ENCODE measurements around the gene MYL6. TPM values are rescaled to one million over a fixed set of nuclear protein-coding genes. Genes with fewer than 3 reads are reported as not detected.
"Not testable (repeated sequence)": the region's sequence is repeated elsewhere in the genome, so short reads cannot be mapped to it uniquely, and the experiment has no call there.

The MYL6 gene
- total RNA-seq, 1 donor from 2014 or later, result 859 TPM

- Histone ChIP-seq H3K27me3 (ENCODE audit: control insufficient read depth in 3 of 3, insufficient read depth in 3 of 3, low read length in 3 of 3) (no peaks in the 10 kb centered on the region), H3K4me3 (ENCODE audit: low read length in 3 of 3) (peak overlapping the region; percentile 73 to 81 (median 80)), H3K9me3 (ENCODE audit: control insufficient read depth in 3 of 3, low read length in 3 of 3) (no peaks in the 10 kb centered on the region), H3K27ac (ENCODE audit: low read depth, low read length) (peak overlapping the region; percentile 59), H3K36me3 (ENCODE audit: control insufficient read depth in 3 of 3, insufficient read depth in 3 of 3, low read length in 3 of 3) (peaks cover 21 to 25% (median 24%) of the 10 kb centered on the region in 3 donors), H3K4me1 (ENCODE audit: control insufficient read depth in 3 of 3, insufficient read depth in 3 of 3, low read length in 3 of 3) (peaks cover 16 to 23% (median 17%) of the 10 kb centered on the region in 3 donors), H3K9ac (ENCODE audit: low read depth in 1 of 3, low read length in 3 of 3) (peak overlapping the region; percentile 79 to 85 (median 81))
Measured at GRCh38 chr12:56188778-56189098, 30.6 kb downstream of the MYL6 start.

- peak within 1 kb of the TSS; percentile 82 to 91 (median 83) for H3K9ac ChIP-seq (ENCODE audit: low read depth in 1 of 3, low read length in 3 of 3)
- H3K4me1 ChIP-seq (ENCODE audit: control insufficient read depth in 3 of 3, insufficient read depth in 3 of 3, low read length in 3 of 3), result peaks cover 16 to 23% (median 17%) of the 10 kb centered on the region in 3 donors
- peak within 1 kb of the TSS; percentile 88 for H3K27ac ChIP-seq (ENCODE audit: low read depth, low read length)
- H3K27me3 ChIP-seq (ENCODE audit: control insufficient read depth in 3 of 3, insufficient read depth in 3 of 3, low read length in 3 of 3), result no peaks in the 10 kb centered on the region
- no peaks in the 10 kb centered on the region for H3K9me3 ChIP-seq (ENCODE audit: control insufficient read depth in 3 of 3, low read length in 3 of 3)
- peaks cover 16 to 20% (median 18%) of the 10 kb centered on the region in 3 donors for H3K36me3 ChIP-seq (ENCODE audit: control insufficient read depth in 3 of 3, insufficient read depth in 3 of 3, low read length in 3 of 3)
- peak within 1 kb of the TSS; percentile 81 to 92 (median 86) for H3K4me3 ChIP-seq (ENCODE audit: low read length in 3 of 3)
Measured at GRCh38 chr12:56189099-56189917, 31.1 kb downstream of the MYL6 start, which contains the start of gene SMARCC2. Gene SMARCC2, minus strand, starts transcription at chr12:56189483. Its CDS starts 22 bp downstream, at chr12:56189461.

DNA sequence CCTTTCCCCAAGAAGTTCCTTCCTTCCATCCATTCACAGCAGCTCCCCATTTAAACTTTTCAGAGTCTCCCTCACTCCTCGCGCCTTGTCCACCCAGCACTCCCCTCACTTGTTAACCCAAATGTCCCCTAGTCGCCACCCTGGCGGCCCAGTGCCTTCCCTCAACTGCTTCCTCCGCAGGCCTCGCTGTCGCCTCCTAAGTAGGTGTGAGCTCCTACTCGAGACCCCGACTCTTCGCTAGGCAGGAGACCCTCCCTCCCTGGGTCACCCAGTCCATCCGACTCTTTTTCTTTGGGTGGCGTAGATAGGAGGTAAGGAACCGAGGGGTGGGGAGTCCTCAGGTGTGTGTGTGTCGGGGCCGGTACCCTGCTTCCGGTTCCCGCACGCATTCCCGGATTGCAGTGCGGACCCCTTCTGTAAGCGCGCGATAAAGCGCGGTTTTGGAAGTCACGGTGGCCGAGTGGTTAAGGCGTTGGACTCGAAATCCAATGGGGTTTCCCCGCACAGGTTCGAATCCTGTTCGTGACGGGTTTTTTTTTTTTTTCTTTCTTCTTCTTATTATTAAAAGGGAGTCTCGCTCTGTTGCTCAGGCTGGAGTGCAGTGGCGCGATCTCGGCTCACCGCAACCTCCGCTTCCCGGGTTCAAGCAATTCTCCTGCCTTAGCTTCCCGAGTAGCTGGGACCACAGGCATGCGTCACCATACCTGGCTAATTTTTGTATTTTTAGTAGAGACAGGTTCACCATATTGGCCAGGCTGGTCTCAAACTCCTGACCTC lies 31.9 kb downstream of the MYL6 start:
- Histone ChIP-seq H3K9me3 (ENCODE audit: control insufficient read depth in 3 of 3, low read length in 3 of 3) (no peaks in the 10 kb centered on the region), H3K36me3 (ENCODE audit: control insufficient read depth in 3 of 3, insufficient read depth in 3 of 3, low read length in 3 of 3) (peaks cover 9 to 12% (median 10%) of the 10 kb centered on the region in 3 donors), H3K9ac (ENCODE audit: low read depth in 1 of 3, low read length in 3 of 3) (peak overlapping the region; percentile 82 to 91 (median 83)), H3K27ac (ENCODE audit: low read depth, low read length) (peak overlapping the region; percentile 88), H3K4me1 (ENCODE audit: control insufficient read depth in 3 of 3, insufficient read depth in 3 of 3, low read length in 3 of 3) (peaks cover 16 to 23% (median 17%) of the 10 kb centered on the region in 3 donors), H3K27me3 (ENCODE audit: control insufficient read depth in 3 of 3, insufficient read depth in 3 of 3, low read length in 3 of 3) (no peaks in the 10 kb centered on the region), H3K4me3 (ENCODE audit: low read length in 3 of 3) (peak overlapping the region; percentile 75 to 92 (median 86))

GRCh38 chr12:56190695-56191155 lies 32.6 kb downstream of the MYL6 start:
- peak overlapping the region; percentile 88 for H3K27ac ChIP-seq (ENCODE audit: low read depth, low read length)
- H3K9ac ChIP-seq (ENCODE audit: low read depth in 1 of 3, low read length in 3 of 3), result peak overlapping the region in 2 of 3 donors; percentile 83 to 91
- peaks cover 16 to 23% (median 17%) of the 10 kb centered on the region in 3 donors for H3K4me1 ChIP-seq (ENCODE audit: control insufficient read depth in 3 of 3, insufficient read depth in 3 of 3, low read length in 3 of 3)
- H3K9me3 ChIP-seq (ENCODE audit: control insufficient read depth in 3 of 3, low read length in 3 of 3), result no peaks in the 10 kb centered on the region
- H3K27me3 ChIP-seq (ENCODE audit: control insufficient read depth in 3 of 3, insufficient read depth in 3 of 3, low read length in 3 of 3), result no peaks in the 10 kb centered on the region
- H3K36me3 ChIP-seq (ENCODE audit: control insufficient read depth in 3 of 3, insufficient read depth in 3 of 3, low read length in 3 of 3), result peaks cover 4 to 11% (median 6%) of the 10 kb centered on the region in 3 donors
- H3K4me3 ChIP-seq (ENCODE audit: low read length in 3 of 3), result peak overlapping the region; percentile 75 to 92 (median 86)

DNA sequence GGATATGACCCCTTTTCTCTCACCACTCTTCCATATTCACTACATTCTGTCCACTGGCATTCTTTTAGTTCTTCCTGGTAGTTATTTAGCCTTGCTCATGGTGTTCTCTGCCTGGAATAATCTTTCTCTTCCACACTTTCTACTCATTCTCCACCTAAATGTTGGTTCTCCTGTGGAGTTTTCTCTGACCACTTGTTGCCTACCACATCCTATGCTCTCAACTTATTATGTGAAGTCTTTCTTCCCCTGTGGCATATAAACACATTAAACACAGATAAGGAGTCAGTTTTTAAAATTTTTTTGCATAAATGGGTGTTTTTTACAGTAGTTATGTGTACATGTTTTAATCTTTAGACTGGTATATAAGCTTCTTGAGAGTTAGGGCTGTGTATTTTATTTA lies 34.4 kb downstream of the MYL6 start:
- no peak overlapping the region for H3K27ac ChIP-seq (ENCODE audit: low read depth, low read length)
- H3K9ac ChIP-seq (ENCODE audit: low read depth in 1 of 3, low read length in 3 of 3), result no peak overlapping the region
- no peaks in the 10 kb centered on the region for H3K36me3 ChIP-seq (ENCODE audit: control insufficient read depth in 3 of 3, insufficient read depth in 3 of 3, low read length in 3 of 3)
- no peaks in the 10 kb centered on the region for H3K9me3 ChIP-seq (ENCODE audit: control insufficient read depth in 3 of 3, low read length in 3 of 3)
- H3K4me3 ChIP-seq (ENCODE audit: low read length in 3 of 3), result no peak overlapping the region
- peaks cover 14 to 18% (median 14%) of the 10 kb centered on the region in 3 donors for H3K4me1 ChIP-seq (ENCODE audit: control insufficient read depth in 3 of 3, insufficient read depth in 3 of 3, low read length in 3 of 3)
- no peaks in the 10 kb centered on the region for H3K27me3 ChIP-seq (ENCODE audit: control insufficient read depth in 3 of 3, insufficient read depth in 3 of 3, low read length in 3 of 3)

DNA sequence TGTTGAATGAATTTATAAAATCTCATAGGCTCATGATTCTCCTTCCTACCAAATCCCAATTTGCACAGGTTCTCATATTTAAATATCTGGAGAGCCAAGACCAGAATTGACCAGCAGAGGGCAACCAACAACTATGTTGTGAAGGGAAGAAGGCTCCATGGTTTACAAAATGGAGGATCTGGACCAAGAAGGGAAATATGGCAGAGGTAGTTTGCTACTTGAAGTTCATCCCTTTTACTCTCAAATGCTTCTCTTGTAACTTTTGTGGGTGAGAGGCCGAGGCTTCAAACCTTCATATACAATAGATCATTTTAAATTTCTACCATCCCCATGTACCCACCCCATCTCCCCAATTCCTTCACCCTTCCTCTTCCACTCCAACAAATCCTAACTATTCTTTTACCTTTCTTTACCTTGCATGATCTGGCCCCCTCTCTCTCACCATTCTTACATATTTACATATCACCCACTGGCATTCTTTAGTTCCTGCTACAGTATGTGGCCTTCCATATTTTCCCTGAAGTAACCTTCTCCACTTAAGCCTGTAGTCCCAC lies 34.9 kb downstream of the MYL6 start:
- Histone ChIP-seq H3K4me3 (ENCODE audit: low read length in 3 of 3) (no peak overlapping the region), H3K4me1 (ENCODE audit: control insufficient read depth in 3 of 3, insufficient read depth in 3 of 3, low read length in 3 of 3) (peaks cover 9 to 13% (median 9%) of the 10 kb centered on the region in 3 donors), H3K36me3 (ENCODE audit: control insufficient read depth in 3 of 3, insufficient read depth in 3 of 3, low read length in 3 of 3) (no peaks in the 10 kb centered on the region), H3K9me3 (ENCODE audit: control insufficient read depth in 3 of 3, low read length in 3 of 3) (no peaks in the 10 kb centered on the region), H3K27ac (ENCODE audit: low read depth, low read length) (no peak overlapping the region), H3K9ac (ENCODE audit: low read depth in 1 of 3, low read length in 3 of 3) (no peak overlapping the region), H3K27me3 (ENCODE audit: control insufficient read depth in 3 of 3, insufficient read depth in 3 of 3, low read length in 3 of 3) (no peaks in the 10 kb centered on the region)

DNA sequence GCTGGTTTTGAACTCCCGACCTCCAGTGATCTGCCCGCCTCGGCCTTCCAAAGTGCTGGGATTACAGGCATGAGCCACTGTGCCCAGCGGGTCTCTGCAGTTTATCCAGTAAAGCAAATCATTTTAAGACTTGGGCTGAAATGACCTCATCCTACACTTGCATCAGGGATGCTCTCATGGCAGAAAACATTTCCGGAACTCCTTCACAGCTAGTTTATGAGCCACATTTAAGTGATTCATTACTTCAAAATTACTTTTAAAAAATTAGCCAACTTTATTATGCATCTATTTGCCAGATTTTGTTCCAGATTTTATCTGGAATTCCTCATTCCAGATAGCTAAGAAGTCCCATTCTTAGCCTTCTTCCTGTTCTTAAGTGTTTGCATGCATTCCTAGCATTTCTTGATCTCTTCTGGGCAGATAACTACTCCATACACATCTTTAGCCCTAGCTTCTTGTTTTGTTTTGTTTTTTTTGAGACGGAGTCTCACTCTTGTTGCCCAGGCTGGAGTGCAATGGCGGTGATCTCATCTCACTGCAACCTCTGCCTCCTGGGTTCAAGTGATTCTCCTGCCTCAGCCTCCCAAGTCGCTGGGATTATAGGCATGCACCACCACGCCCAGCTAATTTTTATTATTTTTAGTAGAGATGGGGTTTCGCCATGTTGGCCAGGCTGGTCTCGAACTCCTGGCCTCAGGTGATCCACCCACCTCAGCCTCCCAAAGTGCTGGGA lies 38.8 kb downstream of the MYL6 start:
- not testable (repeated sequence) for H3K9me3 ChIP-seq (ENCODE audit: control insufficient read depth in 3 of 3, low read length in 3 of 3); H3K9ac ChIP-seq (ENCODE audit: low read depth in 1 of 3, low read length in 3 of 3); H3K36me3 ChIP-seq (ENCODE audit: control insufficient read depth in 3 of 3, insufficient read depth in 3 of 3, low read length in 3 of 3); H3K27me3 ChIP-seq (ENCODE audit: control insufficient read depth in 3 of 3, insufficient read depth in 3 of 3, low read length in 3 of 3); H3K27ac ChIP-seq (ENCODE audit: low read depth, low read length); H3K4me3 ChIP-seq (ENCODE audit: low read length in 3 of 3); H3K4me1 ChIP-seq (ENCODE audit: control insufficient read depth in 3 of 3, insufficient read depth in 3 of 3, low read length in 3 of 3)

- Histone ChIP-seq H3K4me3 (ENCODE audit: low read length in 3 of 3) (no peak overlapping the region), H3K9me3 (ENCODE audit: control insufficient read depth in 3 of 3, low read length in 3 of 3) (no peaks in the 10 kb centered on the region), H3K27me3 (ENCODE audit: control insufficient read depth in 3 of 3, insufficient read depth in 3 of 3, low read length in 3 of 3) (no peaks in the 10 kb centered on the region), H3K4me1 (ENCODE audit: control insufficient read depth in 3 of 3, insufficient read depth in 3 of 3, low read length in 3 of 3) (no peaks in the 10 kb centered on the region), H3K9ac (ENCODE audit: low read depth in 1 of 3, low read length in 3 of 3) (no peak overlapping the region), H3K36me3 (ENCODE audit: control insufficient read depth in 3 of 3, insufficient read depth in 3 of 3, low read length in 3 of 3) (no peaks in the 10 kb centered on the region), H3K27ac (ENCODE audit: low read depth, low read length) (no peak overlapping the region)
Measured at GRCh38 chr12:56197921-56198635, 39.9 kb downstream of the MYL6 start.

DNA sequence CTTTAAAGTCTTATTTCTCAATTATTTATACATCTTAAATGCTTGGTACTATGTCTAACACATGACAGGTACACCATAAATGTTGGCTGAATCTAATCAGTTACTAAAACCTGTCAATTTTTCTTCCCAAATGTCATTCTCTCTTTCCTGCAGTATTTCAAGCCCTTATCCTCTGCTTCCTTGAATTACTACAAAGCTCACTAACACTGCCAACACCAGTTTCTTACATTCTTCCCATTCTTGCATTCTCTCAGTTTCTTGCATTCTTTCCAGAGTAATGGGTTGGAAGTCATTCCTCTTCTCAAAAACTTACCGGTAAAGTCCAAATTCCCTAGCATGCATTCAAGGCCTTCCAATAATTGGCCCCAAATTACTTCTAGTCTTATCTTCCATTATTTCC lies 40.7 kb downstream of the MYL6 start:
- H3K4me3 ChIP-seq (ENCODE audit: low read length in 3 of 3), result no peak overlapping the region
- no peak overlapping the region for H3K27ac ChIP-seq (ENCODE audit: low read depth, low read length)
- no peaks in the 10 kb centered on the region for H3K4me1 ChIP-seq (ENCODE audit: control insufficient read depth in 3 of 3, insufficient read depth in 3 of 3, low read length in 3 of 3)
- no peaks in the 10 kb centered on the region for H3K27me3 ChIP-seq (ENCODE audit: control insufficient read depth in 3 of 3, insufficient read depth in 3 of 3, low read length in 3 of 3)
- H3K36me3 ChIP-seq (ENCODE audit: control insufficient read depth in 3 of 3, insufficient read depth in 3 of 3, low read length in 3 of 3), result no peaks in the 10 kb centered on the region
- no peak overlapping the region for H3K9ac ChIP-seq (ENCODE audit: low read depth in 1 of 3, low read length in 3 of 3)
- H3K9me3 ChIP-seq (ENCODE audit: control insufficient read depth in 3 of 3, low read length in 3 of 3), result no peaks in the 10 kb centered on the region

All from skeletal muscle tissue (tissue), 4 donors.